ENCODE results near the gene MYO18A.
A peak's percentile ranks its signal among the peaks of the same experiment; 100 is the strongest.
"Not testable (repeated sequence)": the region's sequence is repeated elsewhere in the genome, so short reads cannot be mapped to it uniquely, and the experiment has no call there.

MYO18A gene

DNA sequence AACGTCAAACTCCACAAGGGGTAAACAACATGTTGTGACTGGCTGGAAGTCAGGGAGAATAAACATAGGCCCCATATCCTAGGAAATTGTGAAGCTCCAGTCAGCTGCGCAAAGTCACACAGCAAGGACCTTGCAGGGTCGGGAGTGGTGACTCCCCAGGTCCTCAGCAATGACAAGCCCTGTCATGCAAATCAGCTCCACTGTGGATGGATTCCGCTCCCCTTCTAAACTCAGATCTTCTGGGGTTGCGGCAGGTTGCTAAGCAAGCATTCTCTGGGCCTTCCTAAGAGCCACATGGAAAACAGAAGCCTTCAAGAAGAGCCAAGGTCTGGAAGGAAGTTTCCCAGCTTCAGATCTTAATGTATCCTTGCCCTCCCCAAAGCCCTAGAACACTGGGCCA is 28.9 kb upstream of the MYO18A start:
- Histone ChIP-seq H3K4me1 (no peaks in the 10 kb centered on the region), H3K36me3 (ENCODE audit: control insufficient read depth, insufficient read depth, low read length) (no peaks in the 10 kb centered on the region), H3K4me2 (ENCODE audit: low read length) (no peak overlapping the region), H3K9ac (no peak overlapping the region), H3K9me3 (ENCODE audit: control insufficient read depth, low read length) (no peaks in the 10 kb centered on the region), H2AFZ (no peak overlapping the region), H3K27ac (no peak overlapping the region), H3K79me2 (no peaks in the 10 kb centered on the region), H3K4me3 (ENCODE audit: low read depth, low read length) (no peak overlapping the region), H3K27me3 (ENCODE audit: control insufficient read depth, insufficient read depth, low read length) (no peaks in the 10 kb centered on the region)
- TF ChIP-seq, protein P1, sequence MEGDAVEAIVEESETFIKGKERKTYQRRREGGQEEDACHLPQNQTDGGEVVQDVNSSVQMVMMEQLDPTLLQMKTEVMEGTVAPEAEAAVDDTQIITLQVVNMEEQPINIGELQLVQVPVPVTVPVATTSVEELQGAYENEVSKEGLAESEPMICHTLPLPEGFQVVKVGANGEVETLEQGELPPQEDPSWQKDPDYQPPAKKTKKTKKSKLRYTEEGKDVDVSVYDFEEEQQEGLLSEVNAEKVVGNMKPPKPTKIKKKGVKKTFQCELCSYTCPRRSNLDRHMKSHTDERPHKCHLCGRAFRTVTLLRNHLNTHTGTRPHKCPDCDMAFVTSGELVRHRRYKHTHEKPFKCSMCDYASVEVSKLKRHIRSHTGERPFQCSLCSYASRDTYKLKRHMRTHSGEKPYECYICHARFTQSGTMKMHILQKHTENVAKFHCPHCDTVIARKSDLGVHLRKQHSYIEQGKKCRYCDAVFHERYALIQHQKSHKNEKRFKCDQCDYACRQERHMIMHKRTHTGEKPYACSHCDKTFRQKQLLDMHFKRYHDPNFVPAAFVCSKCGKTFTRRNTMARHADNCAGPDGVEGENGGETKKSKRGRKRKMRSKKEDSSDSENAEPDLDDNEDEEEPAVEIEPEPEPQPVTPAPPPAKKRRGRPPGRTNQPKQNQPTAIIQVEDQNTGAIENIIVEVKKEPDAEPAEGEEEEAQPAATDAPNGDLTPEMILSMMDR (IDR thresholded peaks at IDR 0.05): no peak

DNA sequence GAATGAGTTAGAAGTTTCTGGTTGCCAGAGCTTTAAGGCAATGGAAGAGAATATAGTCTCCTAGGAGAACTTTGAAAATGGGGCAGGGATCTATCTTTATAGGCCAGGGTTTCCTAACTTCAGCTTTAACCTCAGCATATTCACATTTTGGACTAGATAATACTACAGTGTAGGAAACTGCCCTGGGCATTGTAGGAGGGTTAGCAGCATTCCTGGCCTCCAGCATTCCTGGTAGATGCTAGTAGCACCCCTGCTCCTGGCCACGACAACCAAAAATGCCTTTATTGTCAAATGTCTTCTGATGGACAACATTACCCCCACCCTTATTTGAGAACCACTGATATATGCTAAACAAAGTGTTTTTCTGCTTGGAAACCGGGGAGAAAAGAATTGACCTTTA is 27.8 kb upstream of the MYO18A start:
- Histone ChIP-seq H3K27ac (no peak overlapping the region), H3K4me3 (ENCODE audit: low read depth, low read length) (no peak overlapping the region), H2AFZ (no peak overlapping the region), H3K9me3 (ENCODE audit: control insufficient read depth, low read length) (no peaks in the 10 kb centered on the region), H3K4me1 (no peaks in the 10 kb centered on the region), H3K4me2 (ENCODE audit: low read length) (no peak overlapping the region), H3K36me3 (ENCODE audit: control insufficient read depth, insufficient read depth, low read length) (no peaks in the 10 kb centered on the region), H3K27me3 (ENCODE audit: control insufficient read depth, insufficient read depth, low read length) (no peaks in the 10 kb centered on the region), H3K9ac (no peak overlapping the region), H3K79me2 (no peaks in the 10 kb centered on the region)
- TF ChIP-seq, protein P1 (IDR thresholded peaks at IDR 0.05): no peak

DNA sequence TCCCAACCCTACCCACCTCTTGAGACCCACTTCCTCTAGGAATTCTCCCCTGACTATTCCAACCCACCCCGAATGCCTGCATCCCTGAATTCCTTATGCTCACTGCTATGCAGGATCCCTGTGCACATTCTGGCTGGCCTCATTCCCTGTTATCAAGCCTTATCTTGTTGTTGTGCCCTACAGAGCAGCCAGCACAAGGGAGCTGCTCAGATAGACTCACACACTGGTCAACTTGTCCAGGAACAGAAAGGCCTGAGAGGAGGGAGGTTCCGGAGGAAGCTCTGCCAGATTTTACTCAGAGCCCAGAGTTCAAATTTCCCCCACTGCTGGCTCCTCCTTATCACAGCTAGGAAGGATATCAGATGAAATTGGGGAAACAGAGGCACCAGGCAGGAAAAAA is 24.8 kb upstream of the MYO18A start:
- no peaks in the 10 kb centered on the region for H3K4me1 ChIP-seq
- H3K9ac ChIP-seq: no peak overlapping the region
- no peak overlapping the region for H3K4me2 ChIP-seq (ENCODE audit: low read length)
- no peaks in the 10 kb centered on the region for H3K27me3 ChIP-seq (ENCODE audit: control insufficient read depth, insufficient read depth, low read length)
- H3K27ac ChIP-seq: no peak overlapping the region
- H3K36me3 ChIP-seq (ENCODE audit: control insufficient read depth, insufficient read depth, low read length): no peaks in the 10 kb centered on the region
- TF ChIP-seq, protein P1 (IDR thresholded peaks at IDR 0.05): no peak
- no peak overlapping the region for H3K4me3 ChIP-seq (ENCODE audit: low read depth, low read length)
- H2AFZ ChIP-seq: peak overlapping the region; percentile 47
- H3K9me3 ChIP-seq (ENCODE audit: control insufficient read depth, low read length): no peaks in the 10 kb centered on the region
- no peaks in the 10 kb centered on the region for H3K79me2 ChIP-seq

DNA sequence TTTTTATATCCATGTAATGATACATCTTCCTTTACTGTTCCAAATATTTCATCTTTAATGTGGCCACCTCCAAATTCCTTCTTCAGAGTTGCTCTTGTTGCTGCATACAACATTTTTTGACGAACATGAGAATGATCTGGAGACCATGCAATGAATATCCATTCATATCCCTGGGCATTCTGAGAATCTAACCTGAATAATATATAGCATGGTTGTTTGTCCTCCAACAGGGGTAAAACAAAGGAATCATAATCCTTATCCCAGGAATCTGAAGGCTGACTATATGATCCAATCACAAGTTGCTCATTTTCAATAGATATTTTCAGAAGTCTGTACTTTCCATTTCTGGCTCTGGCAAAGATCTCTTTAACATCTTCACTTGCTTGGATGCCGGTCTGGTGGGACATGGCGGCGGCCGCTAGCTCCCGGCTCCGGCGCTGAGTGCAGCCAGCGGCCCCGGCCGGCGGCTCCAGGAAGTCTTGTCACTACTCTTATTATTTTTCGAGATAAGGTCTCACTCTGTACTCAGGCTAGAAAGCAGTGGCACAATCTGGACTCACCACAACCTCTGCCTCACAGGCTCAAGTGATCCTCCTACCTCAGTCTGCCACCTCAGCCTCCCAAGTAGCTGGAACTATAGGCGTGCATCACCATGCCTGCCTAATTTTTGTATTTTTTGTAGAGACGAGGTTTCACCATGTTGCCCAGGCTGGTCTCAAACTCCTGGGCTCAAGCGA is 24.0 kb upstream of the MYO18A start:
- H3K27ac ChIP-seq; H3K36me3 ChIP-seq (ENCODE audit: control insufficient read depth, insufficient read depth, low read length); H3K4me1 ChIP-seq: not testable (repeated sequence)

DNA sequence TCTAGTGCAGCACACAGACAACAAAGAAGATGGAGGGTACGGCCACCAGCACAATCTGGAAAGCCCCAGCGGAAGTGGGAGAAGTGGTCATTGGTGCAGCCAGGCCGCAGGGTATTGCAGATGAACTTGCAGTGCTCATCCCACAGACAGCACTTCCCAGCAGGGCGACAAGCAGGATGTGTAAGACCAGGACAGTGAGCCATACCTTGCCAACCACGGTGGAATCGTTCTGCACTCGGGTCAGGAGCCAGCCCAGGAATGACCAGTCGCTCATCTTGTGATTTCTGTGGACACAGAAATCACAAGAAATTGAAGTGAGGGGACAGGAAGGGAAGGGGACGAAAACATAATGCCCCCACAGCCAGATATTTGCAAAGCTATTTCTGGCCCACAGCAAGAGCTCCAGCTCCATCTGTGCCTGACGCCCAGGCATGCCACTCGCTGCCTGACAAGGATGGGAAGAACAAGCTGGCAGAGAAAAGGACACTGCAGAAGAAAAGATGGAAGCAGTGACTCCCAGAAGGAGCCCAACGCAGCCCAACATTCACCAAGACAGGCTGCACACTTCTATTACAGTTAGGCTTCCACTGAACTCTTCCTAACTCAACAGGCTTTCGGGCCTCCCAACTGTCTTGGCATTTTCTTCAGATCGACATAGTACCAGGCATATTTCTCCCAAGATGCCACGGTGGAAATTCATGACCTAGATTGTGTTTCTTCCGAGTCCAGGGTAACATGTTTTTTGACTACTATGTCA is 17.5 kb upstream of the MYO18A start:
- Histone ChIP-seq H3K79me2 (no peaks in the 10 kb centered on the region), H3K9ac (no peak overlapping the region), H3K27me3 (ENCODE audit: control insufficient read depth, insufficient read depth, low read length) (no peaks in the 10 kb centered on the region), H2AFZ (no peak overlapping the region), H3K4me3 (ENCODE audit: low read depth, low read length) (no peak overlapping the region), H3K4me1 (no peaks in the 10 kb centered on the region), H3K4me2 (ENCODE audit: low read length) (no peak overlapping the region), H3K36me3 (ENCODE audit: control insufficient read depth, insufficient read depth, low read length) (no peaks in the 10 kb centered on the region), H3K9me3 (ENCODE audit: control insufficient read depth, low read length) (no peaks in the 10 kb centered on the region), H3K27ac (no peak overlapping the region)
- TF ChIP-seq, protein P1 (IDR thresholded peaks at IDR 0.05): no peak

More for the DNA sequence above, 24.0 kb upstream of the MYO18A start:
- not testable (repeated sequence) for H2AFZ ChIP-seq; H3K79me2 ChIP-seq; H3K9ac ChIP-seq; H3K27me3 ChIP-seq (ENCODE audit: control insufficient read depth, insufficient read depth, low read length); H3K4me2 ChIP-seq (ENCODE audit: low read length); H3K4me3 ChIP-seq (ENCODE audit: low read depth, low read length); H3K9me3 ChIP-seq (ENCODE audit: control insufficient read depth, low read length)

Data from parathyroid adenoma (tissue), 2 donors.